Lung (tissue), 13 donors: ENCODE results near the gene CCND3. TPM values are rescaled to one million over a fixed set of nuclear protein-coding genes. Genes with fewer than 3 reads are reported as not detected.

Experiments
- ATAC-seq: fragments of 200-7000 bp; cut with Tn5 transposase; one replicate; pipeline ENCODE4 v1.9.1; 2020; ENCODE audit warnings: moderate number of reproducible peaks; ENCODE audit not compliant: insufficient read depth, low FRiP score
- DNase-seq, 3 donors: peaks; one replicate each; pipeline ENCODE4 v3.0.0-alpha.2; 2013 to 2017
- H3K27ac ChIP-seq, 2 donors: one replicate each; pipeline ENCODE4 v1.5.1; 2013; ENCODE audit warnings: mild to moderate bottlenecking in 2 of 2, moderate library complexity in 2 of 2, control low read depth in 1 of 2, inconsistent platforms in 1 of 2, low read depth in 1 of 2, low read length in 1 of 2
- H3K27me3 ChIP-seq, 3 donors: one replicate each; pipeline ENCODE4 v1.5.1; 2013; ENCODE audit warnings: low read length in 2 of 3; ENCODE audit not compliant: control insufficient read depth in 3 of 3, insufficient read depth in 3 of 3
- H3K36me3 ChIP-seq, 4 donors: one replicate each; pipeline ENCODE4 v1.5.1; 2013; ENCODE audit warnings: low read length in 4 of 4, mild to moderate bottlenecking in 1 of 4, moderate library complexity in 1 of 4; ENCODE audit not compliant: control insufficient read depth in 4 of 4, insufficient read depth in 4 of 4
- H3K4me1 ChIP-seq, 5 donors: one replicate each; pipeline ENCODE4 v1.5.1; 2013; ENCODE audit warnings: low read length in 5 of 5, mild to moderate bottlenecking in 2 of 5, moderate library complexity in 1 of 5; ENCODE audit not compliant: control insufficient read depth in 5 of 5, insufficient read depth in 5 of 5
- H3K4me3 ChIP-seq: one replicate; pipeline ENCODE4 v1.5.1; 2013; ENCODE audit warnings: mild to moderate bottlenecking, control low read depth, moderate library complexity
- H3K9ac ChIP-seq, 2 donors: one replicate each; pipeline ENCODE4 v1.5.1; 2013; ENCODE audit warnings: low read length in 2 of 2, control low read depth in 1 of 2; ENCODE audit not compliant: insufficient read depth in 1 of 2
- H3K9me3 ChIP-seq, 4 donors: one replicate each; pipeline ENCODE4 v1.5.1; 2013; ENCODE audit warnings: low read length in 3 of 4, mild to moderate bottlenecking in 1 of 4, moderate library complexity in 1 of 4; ENCODE audit not compliant: control insufficient read depth in 4 of 4, insufficient read depth in 3 of 4
- WGBS, 2 donors: extraction: QIAGEN DNeasy Blood & Tissue Kit; methylation state at CpG; one replicate each; pipeline ENCODE4 v1.1.7; 2013; 5-methylcytosine and 5-hydroxymethylcytosine counted together
- polyA plus RNA-seq, 2 donors: library from polyadenylated mRNA; stranded (reverse); fragments of 200-250 nt; gene quantifications; one replicate each; pipeline ENCODE4 v1.2.1, GENCODE V29; 2013
- small RNA-seq: library from RNA; depleted of rRNA; stranded (forward); fragments of <200 nt; gene quantifications from one replicate; pipeline ENCODE3, GENCODE V24; 2014; ENCODE audit warnings: low replicate concordance
- total RNA-seq, 2 donors: library from RNA; depleted of rRNA in 1 of 2; stranded (reverse); fragments of >200 nt in 1 of 2; gene quantifications; one replicate each; pipeline ENCODE4 v1.2.1, GENCODE V29; 2014 to 2021
- TF ChIP-seq, protein P1 (sequence below): IDR thresholded peaks from 2 replicates; pipeline ENCODE4 v1.5.1; 2012; ENCODE audit warnings: mild to moderate bottlenecking; ENCODE audit errors: control extremely low read depth, extremely low read depth
- donor health status: control.
- donor health status: control.
- donor health status: Bipolar disorder and iron deficiency.
- donor health status: healthy.
- donor health status: DM: yes; HTN: yes; CAD: no.

The CCND3 gene
- total and polyA plus RNA-seq, 4 donors = 120 to 221 (median 158) TPM

DNA sequence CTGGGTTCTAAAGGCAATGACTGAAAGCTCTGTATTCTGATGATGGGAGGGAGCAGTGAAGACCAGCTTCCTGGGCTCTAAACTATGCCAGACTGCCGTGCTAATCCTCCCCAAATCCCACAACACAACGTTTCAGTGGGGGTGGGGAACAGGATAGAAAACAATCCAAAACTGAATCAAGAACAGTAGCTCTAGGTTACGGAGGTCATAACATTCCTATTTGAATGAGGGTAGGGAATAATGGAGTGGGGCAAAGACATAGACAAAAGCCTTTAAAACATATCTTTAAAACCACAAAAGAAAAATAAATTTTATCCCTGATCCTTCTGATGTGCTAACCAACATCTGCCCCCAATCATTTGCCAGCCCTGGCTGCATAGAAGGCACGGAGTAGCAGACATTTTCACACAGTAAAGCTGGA is 54.3 kb downstream of the CCND3 start:
- WGBS, 2 donors = 69 to 78% methylated on average over 4 of the region's 4 CpGs
- Histone ChIP-seq H3K27ac (no peak overlapping the region), H3K4me1 (no peaks in the 10 kb centered on the region), H3K9me3 (no peaks in the 10 kb centered on the region), H3K36me3 (no peaks in the 10 kb centered on the region), H3K27me3 (no peaks in the 10 kb centered on the region), H3K4me3 (no peak overlapping the region), H3K9ac (no peak overlapping the region)
- no peak for ATAC-seq
- no peak for DNase-seq
- TF ChIP-seq, protein P1, sequence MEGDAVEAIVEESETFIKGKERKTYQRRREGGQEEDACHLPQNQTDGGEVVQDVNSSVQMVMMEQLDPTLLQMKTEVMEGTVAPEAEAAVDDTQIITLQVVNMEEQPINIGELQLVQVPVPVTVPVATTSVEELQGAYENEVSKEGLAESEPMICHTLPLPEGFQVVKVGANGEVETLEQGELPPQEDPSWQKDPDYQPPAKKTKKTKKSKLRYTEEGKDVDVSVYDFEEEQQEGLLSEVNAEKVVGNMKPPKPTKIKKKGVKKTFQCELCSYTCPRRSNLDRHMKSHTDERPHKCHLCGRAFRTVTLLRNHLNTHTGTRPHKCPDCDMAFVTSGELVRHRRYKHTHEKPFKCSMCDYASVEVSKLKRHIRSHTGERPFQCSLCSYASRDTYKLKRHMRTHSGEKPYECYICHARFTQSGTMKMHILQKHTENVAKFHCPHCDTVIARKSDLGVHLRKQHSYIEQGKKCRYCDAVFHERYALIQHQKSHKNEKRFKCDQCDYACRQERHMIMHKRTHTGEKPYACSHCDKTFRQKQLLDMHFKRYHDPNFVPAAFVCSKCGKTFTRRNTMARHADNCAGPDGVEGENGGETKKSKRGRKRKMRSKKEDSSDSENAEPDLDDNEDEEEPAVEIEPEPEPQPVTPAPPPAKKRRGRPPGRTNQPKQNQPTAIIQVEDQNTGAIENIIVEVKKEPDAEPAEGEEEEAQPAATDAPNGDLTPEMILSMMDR = no peak

DNA sequence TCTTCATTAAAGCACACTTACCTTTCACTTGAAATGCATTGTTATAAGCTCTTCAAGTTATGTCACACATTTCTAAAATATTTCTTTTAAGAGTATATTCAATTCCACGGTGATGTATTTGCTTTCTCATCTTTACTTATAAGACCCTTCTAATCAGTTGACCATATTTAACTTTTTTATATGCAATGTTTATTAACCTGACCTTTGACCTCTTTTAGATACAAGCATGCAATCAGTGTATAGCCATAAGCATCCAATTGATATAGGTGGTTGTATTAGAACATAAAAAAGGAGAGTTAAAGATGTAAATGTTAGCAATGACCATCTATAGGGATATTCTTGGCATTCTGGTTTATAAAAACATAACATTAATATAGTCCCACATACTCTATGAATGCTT is 55.7 kb downstream of the CCND3 start:
- WGBS, 2 donors = 74 to 80% methylated on average over 1 of the region's 1 CpG
- TF ChIP-seq, protein P1 = no peak
- H3K36me3 ChIP-seq = no peaks in the 10 kb centered on the region
- no peak overlapping the region for H3K27ac ChIP-seq
- ATAC-seq (no peak), DNase-seq (no peak)
- H3K9ac ChIP-seq = no peak overlapping the region
- no peaks in the 10 kb centered on the region for H3K27me3 ChIP-seq
- H3K9me3 ChIP-seq = no peaks in the 10 kb centered on the region
- no peaks in the 10 kb centered on the region for H3K4me1 ChIP-seq
- no peak overlapping the region for H3K4me3 ChIP-seq

DNA sequence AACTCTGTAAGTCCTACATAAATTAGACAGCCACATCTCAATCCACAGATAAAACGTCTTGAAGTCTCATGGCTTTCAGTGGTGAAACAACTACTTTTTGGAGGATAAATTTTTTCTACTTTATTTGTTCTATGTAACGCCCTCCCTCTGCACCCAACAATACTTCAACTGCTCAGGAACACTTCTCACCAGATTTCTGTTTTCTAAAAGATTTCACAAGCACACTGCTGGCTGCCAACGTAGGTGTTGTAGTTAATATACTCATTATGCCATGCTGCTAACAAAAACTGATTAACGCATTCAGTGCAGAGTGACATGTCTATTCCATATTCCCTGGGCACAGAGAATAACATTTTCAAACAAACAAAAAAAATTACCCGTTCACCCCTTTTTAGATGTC is 56.7 kb downstream of the CCND3 start:
- TF ChIP-seq, protein P1 = no peak
- ATAC-seq = no peak
- no peak overlapping the region for H3K9ac ChIP-seq

More for the DNA sequence above, 56.7 kb downstream of the CCND3 start:
- H3K9me3 ChIP-seq = no peaks in the 10 kb centered on the region
- H3K27ac ChIP-seq = no peak overlapping the region
- H3K27me3 ChIP-seq = no peaks in the 10 kb centered on the region
- no peaks in the 10 kb centered on the region for H3K36me3 ChIP-seq
- peak in 1 of 3 donors; percentile 8 for DNase-seq
- WGBS, 2 donors = 72 to 87% methylated on average over 5 of the region's 5 CpGs
- H3K4me1 ChIP-seq = no peaks in the 10 kb centered on the region
- H3K4me3 ChIP-seq = no peak overlapping the region

Small RNA genes lying within 50 kb of the gene (small RNA-seq; reads per million reads assigned to genes)
- gene RF00019 = not detected

Other genes starting within 250 kb of the CCND3 start
- 10 to 100 TPM; 13.3 to 38.4 TPM for gene TFEB, start 206.2 kb downstream of the CCND3 start, total RNA-seq
- gene TFEB, start 206.2 kb downstream of the CCND3 start, polyA plus RNA-seq = 10 to 100 TPM; 23.1 to 32.5 TPM
- 100 to 1,000 TPM in 1 of 2 donors, 10 to 100 TPM in 1; 19.2 to 586 TPM for gene PGC, start 194.4 kb downstream of the CCND3 start, total RNA-seq
- 1,000 to 10,000 TPM in 1 of 2 donors, 100 to 1,000 TPM in 1; 348 to 1,394 TPM for gene PGC, start 194.4 kb downstream of the CCND3 start, polyA plus RNA-seq
- gene FRS3, start 161.9 kb downstream of the CCND3 start, total RNA-seq = 10 to 100 TPM in 1 of 2 donors, 1 to 10 TPM in 1; 7.3 to 11.2 TPM
- 1 to 10 TPM; 3.7 to 6.5 TPM for gene FRS3, start 161.9 kb downstream of the CCND3 start, polyA plus RNA-seq
- gene PRICKLE4, start 161.0 kb downstream of the CCND3 start, total RNA-seq = 1 to 10 TPM; 6.9 TPM
- 1 to 10 TPM; 2.9 to 4.1 TPM for gene PRICKLE4, start 161.0 kb downstream of the CCND3 start, polyA plus RNA-seq
- gene TOMM6, start 154.1 kb downstream of the CCND3 start, total RNA-seq = 100 to 1,000 TPM in 1 of 2 donors, 10 to 100 TPM in 1; 43.5 to 172 TPM
- gene TOMM6, start 154.1 kb downstream of the CCND3 start, polyA plus RNA-seq = 100 to 1,000 TPM; 236 to 313 TPM
- 1 to 10 TPM; 4.9 to 8.6 TPM for gene USP49, start 46.4 kb downstream of the CCND3 start, total RNA-seq
- gene USP49, start 46.4 kb downstream of the CCND3 start, polyA plus RNA-seq = 1 to 10 TPM; 1.8 to 2.3 TPM
- 10 to 100 TPM; 20.2 to 20.4 TPM for gene MED20, start 20.7 kb downstream of the CCND3 start, total RNA-seq
- gene MED20, start 20.7 kb downstream of the CCND3 start, polyA plus RNA-seq = 10 to 100 TPM in 1 of 2 donors, 1 to 10 TPM in 1; 7.0 to 10.1 TPM
- gene BYSL, start 20.3 kb downstream of the CCND3 start, total RNA-seq = 10 to 100 TPM in 1 of 2 donors, 1 to 10 TPM in 1; 9.9 to 19.7 TPM
- gene BYSL, start 20.3 kb downstream of the CCND3 start, polyA plus RNA-seq = 10 to 100 TPM in 1 of 2 donors, 1 to 10 TPM in 1; 8.8 to 20.4 TPM
- gene TAF8, start 108.7 kb upstream of the CCND3 start, total RNA-seq = 10 to 100 TPM; 19.8 to 26.7 TPM
- gene TAF8, start 108.7 kb upstream of the CCND3 start, polyA plus RNA-seq = 10 to 100 TPM; 14.0 to 14.2 TPM
- gene C6orf132, start 200.8 kb upstream of the CCND3 start, total RNA-seq = 10 to 100 TPM in 1 of 2 donors, 1 to 10 TPM in 1; 5.9 to 33.1 TPM
- gene C6orf132, start 200.8 kb upstream of the CCND3 start, polyA plus RNA-seq = 10 to 100 TPM; 11.3 to 26.1 TPM
- gene GUCA1A, start 231.6 kb upstream of the CCND3 start, total RNA-seq = not detected
- under 1 TPM; 0.02 to 0.04 TPM for gene GUCA1A, start 231.6 kb upstream of the CCND3 start, polyA plus RNA-seq